ENCODE measurements around the gene TTBK1.

GRCh38 chr6:43277643-43278523 is 34.6 kb downstream of the TTBK1 start:
- TF ChIP-seq CTCF (IDR thresholded peaks at IDR 0.05), result no peak
- TF ChIP-seq EP300 (IDR thresholded peaks at IDR 0.05), result no peak
- no peak for TF ChIP-seq POLR2A (IDR thresholded peaks at IDR 0.05)
- TF ChIP-seq POLR2AphosphoS5 (IDR thresholded peaks at IDR 0.05), result no peak

All from upper lobe of left lung (tissue), 4 donors.